ENCODE measurements around the gene SPAG17.

Gene SPAG17

GRCh38 chr1:118185084-118185832, at the start of gene SPAG17:
Gene SPAG17, minus strand, starts transcription at chr1:118185228. Its CDS starts 71 bp downstream, at chr1:118185157.
- no peak for DNase-seq (ENCODE audit: low read depth)

GRCh38 chr1:118225471-118225870, 40.4 kb upstream of the SPAG17 start:
- no peak for DNase-seq (ENCODE audit: low read depth)

DNA sequence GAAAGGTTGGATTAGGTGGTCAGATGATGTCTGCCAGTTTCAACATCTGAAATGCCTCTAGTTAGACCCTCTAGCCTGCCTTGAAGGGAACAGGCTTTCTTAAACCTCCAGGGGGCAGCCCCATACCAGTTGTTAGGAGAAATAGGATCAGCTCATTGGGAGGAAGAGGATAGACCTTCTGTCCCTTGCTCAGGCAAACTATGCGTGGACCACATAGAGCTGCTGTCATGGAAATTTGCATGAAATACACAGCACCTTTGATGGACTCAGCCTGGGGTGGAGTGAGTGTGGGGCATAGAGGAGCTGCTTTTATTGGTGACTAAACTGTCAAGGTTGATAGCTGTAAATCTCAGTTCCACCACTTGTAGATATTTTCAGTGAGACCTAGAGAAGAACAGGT, 38.4 kb upstream of the SPAG17 start:
- DNase-seq (ENCODE audit: low read depth), result no peak

DNA sequence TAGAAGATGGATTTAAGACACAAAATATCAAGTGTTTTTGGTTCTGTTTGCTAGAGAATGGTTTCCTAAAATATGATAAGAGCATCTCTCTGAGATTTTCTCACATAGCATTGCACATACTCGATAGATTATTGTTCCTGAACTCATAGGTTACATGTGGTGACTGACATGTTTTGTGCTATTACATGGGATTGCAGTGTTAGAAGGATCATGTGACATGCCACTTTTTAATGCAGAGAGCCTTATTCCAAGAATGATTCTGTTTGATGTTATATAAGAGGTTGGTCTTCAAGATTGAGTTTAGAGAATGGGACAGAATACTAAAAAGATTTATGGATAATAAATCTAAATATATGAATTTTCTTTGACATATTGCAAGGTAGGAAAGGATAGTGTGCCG, 34.4 kb upstream of the SPAG17 start:
- no peak for DNase-seq (ENCODE audit: low read depth)

DNA sequence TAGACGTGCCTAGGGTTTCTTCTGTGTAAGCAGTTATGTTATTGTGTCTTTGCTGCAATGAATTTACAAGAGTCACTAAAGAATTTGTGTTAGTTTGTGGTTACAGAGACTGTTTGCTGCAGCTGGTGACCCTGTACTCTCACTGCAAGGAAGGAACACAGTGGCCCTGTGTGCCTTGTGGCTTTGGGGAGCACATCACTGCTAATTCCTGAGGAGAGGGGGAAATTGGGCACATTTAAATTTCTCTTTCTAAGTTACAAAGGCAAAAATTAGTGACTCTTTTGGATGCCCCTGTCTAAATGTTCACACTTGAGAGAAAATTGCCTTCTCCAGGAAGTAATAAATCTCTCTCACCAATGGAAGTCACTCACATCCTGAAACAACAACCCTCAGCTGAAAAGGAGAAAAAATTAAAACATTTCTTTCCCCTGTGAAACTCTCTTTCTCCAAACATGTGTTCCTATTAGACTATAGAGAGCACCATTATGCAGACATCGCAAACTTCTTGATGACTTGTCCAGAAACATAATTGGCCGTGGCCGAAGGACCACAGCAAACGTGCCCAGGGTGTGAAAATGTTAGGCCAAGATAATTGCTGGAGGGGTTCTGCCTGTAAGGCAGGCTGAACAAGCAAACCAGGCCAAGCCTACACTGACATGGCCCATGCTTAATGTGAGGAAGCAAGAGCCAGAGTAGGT, 32.3 kb upstream of the SPAG17 start:
- DNase-seq (ENCODE audit: low read depth), result no peak

GRCh38 chr1:118214866-118215265, 29.8 kb upstream of the SPAG17 start:
- DNase-seq (ENCODE audit: low read depth), result no peak

DNA sequence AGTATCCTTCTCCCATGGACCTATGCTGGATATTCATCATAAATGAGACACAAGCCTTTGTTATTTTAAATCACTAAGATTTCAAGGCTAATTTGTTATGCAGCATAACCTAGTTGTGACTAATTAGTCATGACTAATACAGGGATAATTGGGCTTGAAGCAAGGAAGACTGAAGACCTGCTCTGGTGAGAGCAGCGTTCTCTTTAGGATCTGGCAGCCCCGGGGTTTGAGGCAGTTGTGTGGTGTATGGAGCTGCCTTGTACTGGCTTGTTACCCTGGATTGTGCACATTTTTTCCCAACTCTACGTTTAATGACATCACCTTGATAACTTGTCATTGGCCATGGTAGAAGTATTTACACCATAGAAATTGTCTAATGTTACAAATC, 25.7 kb upstream of the SPAG17 start:
- DNase-seq (ENCODE audit: low read depth), result no peak

GRCh38 chr1:118210051-118210722, 25.2 kb upstream of the SPAG17 start:
- DNase-seq (ENCODE audit: low read depth), result no peak

DNA sequence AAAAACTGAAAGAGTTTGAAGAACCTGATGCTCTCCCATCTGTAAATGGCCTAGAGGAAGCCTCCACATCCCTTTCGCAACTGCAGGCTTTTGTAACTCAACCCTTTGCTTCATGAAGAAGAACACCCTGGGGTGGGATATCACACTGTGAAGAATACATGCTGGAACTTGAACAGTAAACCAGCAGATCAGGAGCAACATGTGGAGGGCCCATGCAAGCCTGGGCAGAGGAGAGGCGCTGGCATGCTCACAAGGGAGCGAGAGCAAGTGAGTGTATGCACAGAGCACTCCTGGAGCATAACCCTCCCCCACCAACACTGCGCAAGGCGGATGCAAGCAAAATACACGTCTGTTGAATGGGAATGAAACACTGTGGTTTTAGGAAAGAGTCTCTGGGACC, 24.6 kb upstream of the SPAG17 start:
- no peak for DNase-seq (ENCODE audit: low read depth)

- DNase-seq (ENCODE audit: low read depth), result no peak
Observed at GRCh38 chr1:118206966-118207365, 21.9 kb upstream of the SPAG17 start.

- no peak for DNase-seq (ENCODE audit: low read depth)
Observed at GRCh38 chr1:118204648-118205047, 19.6 kb upstream of the SPAG17 start.

- DNase-seq (ENCODE audit: low read depth), result no peak
Observed at GRCh38 chr1:118204105-118204504, 19.1 kb upstream of the SPAG17 start.

GRCh38 chr1:118202076-118202608, 17.1 kb upstream of the SPAG17 start:
- DNase-seq (ENCODE audit: low read depth), result no peak

GRCh38 chr1:118201524-118201923, 16.5 kb upstream of the SPAG17 start:
- no peak for DNase-seq (ENCODE audit: low read depth)

DNA sequence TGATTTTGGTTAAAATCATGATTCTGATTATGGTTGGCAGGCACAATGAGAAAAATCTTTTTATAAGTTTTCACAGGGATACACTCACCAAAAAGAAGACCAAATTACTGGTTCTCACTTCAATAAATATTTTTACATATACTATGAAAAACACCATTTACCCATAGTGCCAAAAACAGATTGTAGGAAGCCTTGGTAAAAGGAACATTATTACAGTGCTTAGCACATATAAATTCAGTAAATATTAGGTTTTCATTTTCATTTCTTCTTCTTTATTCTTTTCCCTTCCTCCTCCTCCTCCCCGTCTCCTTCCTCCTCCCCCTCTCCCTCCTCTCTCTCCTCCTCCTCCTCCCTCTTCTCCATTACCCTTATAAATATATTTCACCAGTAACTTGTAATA, 15.8 kb upstream of the SPAG17 start:
- DNase-seq (ENCODE audit: low read depth), result no peak

DNA sequence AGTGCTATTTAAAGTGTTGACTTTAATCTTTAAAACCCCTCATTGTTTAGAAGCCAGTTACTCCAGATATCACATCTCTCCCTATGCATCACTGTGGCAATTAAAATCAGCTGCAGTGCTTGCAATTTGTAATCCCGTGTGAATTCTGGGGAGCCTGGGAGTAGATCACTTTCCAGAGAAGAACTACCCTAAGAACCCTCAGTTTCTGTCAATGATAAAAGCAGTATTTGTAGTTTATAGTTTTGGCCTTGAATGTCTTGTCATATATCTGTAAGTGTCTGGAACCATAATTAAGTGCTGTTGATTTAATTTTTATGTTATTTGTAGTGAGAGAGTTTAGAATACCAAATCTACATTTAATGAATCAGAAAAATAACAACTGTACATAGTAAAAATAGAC, 5.5 kb upstream of the SPAG17 start:
- no peak for DNase-seq (ENCODE audit: low read depth)

GRCh38 chr1:118189564-118189963, 4.5 kb upstream of the SPAG17 start:
- no peak for DNase-seq (ENCODE audit: low read depth)

DNA sequence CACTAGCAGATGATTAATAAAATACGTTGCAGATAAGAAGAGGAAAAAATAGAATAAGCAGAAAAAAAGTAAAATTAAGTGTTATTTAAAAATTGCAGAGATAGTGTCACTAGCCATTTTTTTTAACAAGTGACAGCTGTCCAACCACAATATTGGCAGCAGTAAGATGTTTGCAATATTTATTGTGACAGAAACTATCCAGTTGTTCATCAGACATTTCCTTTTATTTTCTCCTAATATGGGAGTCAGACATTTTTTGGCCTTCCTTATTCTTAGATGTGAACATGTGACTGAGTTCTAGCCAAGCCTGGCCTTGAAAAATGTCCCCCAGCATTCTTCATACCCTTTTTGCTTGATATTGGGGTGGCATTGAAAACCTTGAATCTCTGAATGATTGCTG, 3.4 kb upstream of the SPAG17 start:
- DNase-seq (ENCODE audit: low read depth), result no peak

DNA sequence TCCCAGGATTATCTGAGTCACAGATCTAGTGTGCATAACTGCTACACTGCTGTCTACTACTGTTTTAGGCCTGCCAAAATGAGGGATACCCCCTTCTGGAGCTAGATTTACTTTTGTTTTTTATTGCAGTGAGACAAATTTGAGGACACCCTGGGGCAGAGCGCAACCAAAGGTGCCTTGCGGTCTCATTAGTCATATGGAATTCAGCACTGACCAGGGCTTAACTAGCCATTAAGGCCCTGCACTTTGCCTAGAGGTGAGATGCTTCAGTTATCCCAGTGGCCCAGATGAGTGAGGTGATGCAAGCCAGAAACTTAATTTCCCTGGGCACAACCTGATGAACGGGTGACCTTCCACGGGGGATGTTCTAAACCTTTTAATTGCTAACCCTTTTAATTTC, 998 bp upstream of the SPAG17 start:
- no peak for DNase-seq (ENCODE audit: low read depth)

DNA sequence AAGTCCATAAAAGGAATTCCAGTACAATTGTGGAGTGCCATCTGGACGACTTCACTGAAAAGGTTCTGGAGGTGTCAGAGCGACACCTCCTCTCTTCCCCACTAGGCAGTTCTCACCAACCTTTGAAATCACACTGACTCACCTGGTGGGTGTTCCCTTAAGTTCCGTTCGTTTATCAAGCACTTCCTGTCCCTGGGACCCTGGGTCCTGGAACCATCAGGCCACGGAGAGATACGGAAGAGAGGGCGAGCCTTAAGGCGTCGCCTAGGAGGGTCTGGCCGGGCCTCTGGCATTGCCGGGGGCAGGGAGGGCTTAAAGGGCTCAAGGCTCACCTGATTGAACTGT, 317 bp downstream of the SPAG17 start:
- DNase-seq (ENCODE audit: low read depth), result no peak

DNA sequence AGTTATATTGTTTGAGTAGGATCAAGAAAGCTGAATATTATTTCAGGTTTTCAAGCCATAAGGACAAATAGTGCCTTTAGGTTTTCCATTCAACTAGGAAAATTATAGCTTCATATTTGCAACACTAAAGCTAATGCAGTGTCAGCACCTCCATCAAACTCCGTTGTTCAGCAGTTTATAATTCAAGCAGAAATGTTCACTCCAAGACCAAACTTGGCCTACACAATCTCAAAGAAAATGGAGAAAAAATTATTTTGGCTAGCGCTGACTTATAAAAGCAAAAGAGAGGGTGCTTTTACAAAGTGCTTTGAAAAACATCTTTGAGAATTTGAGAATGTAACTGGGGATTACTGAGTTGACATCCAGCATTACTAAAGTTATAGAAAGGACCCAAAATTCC, 1.4 kb downstream of the SPAG17 start:
- DNase-seq (ENCODE audit: low read depth), result no peak

GRCh38 chr1:118177998-118178397, 7.0 kb downstream of the SPAG17 start:
- no peak for DNase-seq (ENCODE audit: low read depth)

DNA sequence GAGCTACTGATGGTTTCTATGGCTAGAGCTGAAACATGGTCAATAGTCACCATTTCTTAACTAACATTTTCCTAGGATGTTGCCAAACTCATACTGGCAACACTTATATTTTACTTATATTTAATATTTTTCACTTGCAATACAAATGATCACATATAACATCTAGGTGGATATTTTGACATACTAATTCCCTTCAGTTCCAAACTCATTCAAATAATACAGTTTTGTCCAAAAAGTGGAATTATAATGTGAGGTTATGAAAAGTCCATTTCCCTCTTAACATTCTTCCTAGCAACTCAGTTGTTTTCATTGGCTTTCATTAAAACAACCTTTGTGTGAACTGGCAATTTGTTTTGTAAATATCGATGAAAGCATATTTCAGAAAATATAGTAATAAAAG, 16.0 kb downstream of the SPAG17 start:
- no peak for DNase-seq (ENCODE audit: low read depth)

Measured in stimulated activated CD8-positive, alpha-beta memory T cell treated with anti-CD3 and anti-CD28 coated beads, Interleukin-12 subunit alpha, Interleukin-12 subunit beta, amount 100 ng/mL, for 4 hours (primary cell).